OCI-LY3 (cell line): ENCODE measurements around the gene RNF220.

Experiments
- CTCF ChIP-seq: fragments of 200-600, 300-600 bp; sonication (generic); IDR thresholded peaks from 2 replicates; pipeline ENCODE4 v1.5.1; 2014; ENCODE audit warnings: antibody characterized with exemption, low read length, low read depth
- EZH2phosphoT487 ChIP-seq: fragments of 200-600 bp; shearing (Covaris generic); IDR thresholded peaks from 2 replicates; pipeline ENCODE4 v1.6.1; 2018; ENCODE audit warnings: antibody characterized with exemption, mixed run types, low read depth

- TF ChIP-seq CTCF: no peak
- TF ChIP-seq EZH2phosphoT487: no peak
Observed at GRCh38 chr1:44631647-44632539, 226.8 kb downstream of the RNF220 start.
